T1000 (cell line): ENCODE measurements around the gene ARHGEF18.

Experiments
- DNase-seq: peaks from one replicate; lab custom pipeline; 2025; ENCODE audit warnings: mixed read lengths; lab: John Stamatoyannopoulos, UW

The ARHGEF18 gene

GRCh38 chr19:7385062-7385461 lies 36.3 kb downstream of the ARHGEF18 start:
- DNase-seq = no peak

- DNase-seq = no peak
Observed at GRCh38 chr19:7386308-7386707, 37.6 kb downstream of the ARHGEF18 start.

GRCh38 chr19:7386769-7387168 lies 38.0 kb downstream of the ARHGEF18 start:
- no peak for DNase-seq

GRCh38 chr19:7391218-7391670 lies 42.5 kb downstream of the ARHGEF18 start:
- DNase-seq = no peak

GRCh38 chr19:7393459-7393858 lies 44.7 kb downstream of the ARHGEF18 start:
- no peak for DNase-seq

- no peak for DNase-seq
Observed at GRCh38 chr19:7393939-7394730, 45.4 kb downstream of the ARHGEF18 start.

GRCh38 chr19:7394731-7395359 lies 46.1 kb downstream of the ARHGEF18 start:
- peak; percentile 88 for DNase-seq

- DNase-seq = no peak
Observed at GRCh38 chr19:7395360-7396066, 46.8 kb downstream of the ARHGEF18 start.

GRCh38 chr19:7397687-7398086 lies 49.0 kb downstream of the ARHGEF18 start:
- DNase-seq = peak; percentile 28
